ENCODE measurements around the gene GNPTG. TPM values are rescaled to one million over a fixed set of nuclear protein-coding genes. Genes with fewer than 3 reads are reported as not detected.

GNPTG gene
- total RNA-seq, 4 donors from 2014 or later = 53.8 to 130 (median 79.1) TPM

DNA sequence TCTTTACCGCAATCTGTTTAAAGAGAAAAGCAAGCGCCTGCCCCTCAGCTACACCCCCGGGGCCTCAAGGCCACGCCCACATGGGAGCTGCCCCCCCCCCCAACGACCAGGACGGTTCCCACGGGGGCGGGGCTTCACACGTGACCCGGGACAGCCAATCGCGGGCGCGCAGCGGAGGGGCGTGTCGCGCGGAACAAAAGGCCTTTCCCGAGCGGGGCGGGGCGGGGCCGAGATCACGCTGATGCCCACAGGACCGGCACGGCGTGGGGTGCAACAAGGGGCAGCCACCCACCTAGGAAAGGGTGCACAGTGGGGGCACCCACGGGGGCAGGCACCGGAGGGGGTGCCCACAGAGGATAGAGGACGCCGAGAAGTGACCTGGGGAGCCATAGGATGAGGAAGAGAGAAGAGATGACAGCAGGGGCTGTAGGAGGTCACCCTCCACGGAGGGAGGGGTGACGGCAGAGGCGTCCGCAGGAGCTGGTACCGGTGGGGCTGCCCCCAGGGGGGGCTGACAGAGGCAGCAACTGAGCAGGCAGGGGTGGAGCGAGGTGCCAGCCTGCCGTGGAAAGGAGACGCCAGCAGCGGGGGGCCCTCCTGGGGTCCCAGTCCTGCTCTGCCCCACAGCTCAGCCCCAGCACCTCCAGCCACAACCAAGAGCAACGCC, 56.6 kb downstream of the GNPTG start:
- Histone ChIP-seq H3K4me1 (peaks cover 5 to 23% (median 11%) of the 10 kb centered on the region in 4 donors), H3K27ac (peak overlapping the region; percentile 58 to 75 (median 66)), H3K9me3 (no peaks in the 10 kb centered on the region), H3K4me3 (peak overlapping the region; percentile 25 to 51 (median 40)), H3K36me3 (no peaks in the 10 kb centered on the region), H3K27me3 (no peaks in the 10 kb centered on the region)
- WGBS, 2 donors (ENCODE audit: low coverage in 1 of 2) = 3 to 5% methylated on average over 5 to 41 of the region's 42 CpGs
- DNase-seq = peak; percentile 96
- intact Hi-C loops (cut with DNase I; ENCODE audit: low total_unique reads) = no loop called here
- TF ChIP-seq, protein P1, sequence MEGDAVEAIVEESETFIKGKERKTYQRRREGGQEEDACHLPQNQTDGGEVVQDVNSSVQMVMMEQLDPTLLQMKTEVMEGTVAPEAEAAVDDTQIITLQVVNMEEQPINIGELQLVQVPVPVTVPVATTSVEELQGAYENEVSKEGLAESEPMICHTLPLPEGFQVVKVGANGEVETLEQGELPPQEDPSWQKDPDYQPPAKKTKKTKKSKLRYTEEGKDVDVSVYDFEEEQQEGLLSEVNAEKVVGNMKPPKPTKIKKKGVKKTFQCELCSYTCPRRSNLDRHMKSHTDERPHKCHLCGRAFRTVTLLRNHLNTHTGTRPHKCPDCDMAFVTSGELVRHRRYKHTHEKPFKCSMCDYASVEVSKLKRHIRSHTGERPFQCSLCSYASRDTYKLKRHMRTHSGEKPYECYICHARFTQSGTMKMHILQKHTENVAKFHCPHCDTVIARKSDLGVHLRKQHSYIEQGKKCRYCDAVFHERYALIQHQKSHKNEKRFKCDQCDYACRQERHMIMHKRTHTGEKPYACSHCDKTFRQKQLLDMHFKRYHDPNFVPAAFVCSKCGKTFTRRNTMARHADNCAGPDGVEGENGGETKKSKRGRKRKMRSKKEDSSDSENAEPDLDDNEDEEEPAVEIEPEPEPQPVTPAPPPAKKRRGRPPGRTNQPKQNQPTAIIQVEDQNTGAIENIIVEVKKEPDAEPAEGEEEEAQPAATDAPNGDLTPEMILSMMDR (IDR thresholded peaks at IDR 0.05) = no peak
- no peak for TF ChIP-seq POLR2A (IDR thresholded peaks at IDR 0.05)
- TF ChIP-seq POLR2AphosphoS5 (IDR thresholded peaks at IDR 0.05) = peak in 1 of 3 donors; percentile 44
- in situ Hi-C loops (cut with MboI; ENCODE audit: low pct_ligation_motif_present in 1 of 4, low pct_unique_long_range_greater_than_20kb in 1 of 4, low sequenced_read_pairs in 3 of 4) = no loop called here

DNA sequence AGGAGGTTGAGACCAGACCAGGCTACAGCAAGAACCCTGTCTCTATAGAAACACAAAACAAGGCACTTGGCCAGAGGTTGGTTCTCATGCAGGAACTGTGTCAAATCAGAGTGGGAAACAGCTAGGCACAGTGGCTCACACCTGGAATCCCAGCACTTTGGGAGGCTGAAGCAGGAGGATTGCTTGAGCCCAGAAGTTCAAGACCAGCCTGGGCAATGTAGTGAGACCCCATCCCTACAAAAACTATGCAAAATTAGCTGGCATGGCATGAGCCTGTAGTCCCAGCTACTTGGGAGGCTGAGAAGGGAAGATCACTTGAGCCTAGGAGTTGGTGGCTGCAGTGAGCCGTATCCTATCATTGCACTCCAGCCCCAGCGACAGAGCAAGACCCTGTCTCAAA, 61.1 kb downstream of the GNPTG start:
- 100% methylated on average over 2 of the region's 2 CpGs; no CpG with 5 or more reads in 1 of the 2 donors for WGBS, 2 donors (ENCODE audit: low coverage in 1 of 2)

More for the DNA sequence above, 61.1 kb downstream of the GNPTG start:
- DNase-seq = no peak
- TF ChIP-seq POLR2A (IDR thresholded peaks at IDR 0.05) = no peak
- TF ChIP-seq, protein P1 (IDR thresholded peaks at IDR 0.05) = no peak
- no peak for TF ChIP-seq POLR2AphosphoS5 (IDR thresholded peaks at IDR 0.05)
- no peak for TF ChIP-seq EP300 (IDR thresholded peaks at IDR 0.05; ENCODE audit: low read depth)
- no peak overlapping the region for H3K4me3 ChIP-seq
- no peaks in the 10 kb centered on the region for H3K36me3 ChIP-seq
- in situ Hi-C loops (cut with MboI; ENCODE audit: low pct_ligation_motif_present in 1 of 4, low pct_unique_long_range_greater_than_20kb in 1 of 4, low sequenced_read_pairs in 3 of 4) (no loop called here), intact Hi-C loops (cut with DNase I; ENCODE audit: low total_unique reads) (no loop called here)
- no peaks in the 10 kb centered on the region for H3K27me3 ChIP-seq
- no peaks in the 10 kb centered on the region for H3K9me3 ChIP-seq
- H3K4me1 ChIP-seq = peaks cover 5 to 28% (median 18%) of the 10 kb centered on the region in 4 donors
- H3K27ac ChIP-seq = no peak overlapping the region

Other genes with a start within 250 kb of the GNPTG start
- gene CACNA1H, start 198.8 kb upstream of the GNPTG start, total RNA-seq = 10 to 100 TPM; 17.0 to 63.6 (median 39.5) TPM
- gene TPSG1, start 126.7 kb upstream of the GNPTG start, total RNA-seq = 10 to 100 TPM in 3 of 4 donors, not detected in 1; 20.9 to 41.0 (median 24.0) TPM
- 10 to 100 TPM; 12.5 to 35.2 (median 24.8) TPM for gene TPSB2, start 121.7 kb upstream of the GNPTG start, total RNA-seq
- 10 to 100 TPM in 3 of 4 donors, 1 to 10 TPM in 1; 9.4 to 33.7 (median 23.8) TPM for gene TPSAB1, start 111.2 kb upstream of the GNPTG start, total RNA-seq
- 10 to 100 TPM in 1 of 4 donors, 1 to 10 TPM in 2, not detected in 1; 4.6 to 12.0 (median 7.8) TPM for gene TPSD1, start 95.9 kb upstream of the GNPTG start, total RNA-seq
- gene UBE2I, start 42.3 kb upstream of the GNPTG start, total RNA-seq = 100 to 1,000 TPM in 1 of 4 donors, 10 to 100 TPM in 3; 55.4 to 110 (median 58.5) TPM
- 100 to 1,000 TPM in 1 of 4 donors, 10 to 100 TPM in 1, 1 to 10 TPM in 2; 7.3 to 190 (median 11.4) TPM for gene BAIAP3, start 18.3 kb upstream of the GNPTG start, total RNA-seq
- 100 to 1,000 TPM in 1 of 4 donors, 10 to 100 TPM in 3; 56.4 to 135 (median 75.3) TPM for gene TSR3, start 53 bp upstream of the GNPTG start, total RNA-seq
- gene UNKL, start 62.8 kb downstream of the GNPTG start, total RNA-seq = 10 to 100 TPM; 15.2 to 86.4 (median 24.2) TPM
- gene UQCC4, start 68.8 kb downstream of the GNPTG start, total RNA-seq = 10 to 100 TPM in 2 of 4 donors, 1 to 10 TPM in 1, not detected in 1; 1.2 to 13.2 (median 13.2) TPM
- gene PERCC1, start 79.1 kb downstream of the GNPTG start, total RNA-seq = 1 to 10 TPM in 1 of 4 donors, not detected in 3; 1.2 TPM
- gene CCDC154, start 92.6 kb downstream of the GNPTG start, total RNA-seq = under 1 TPM in 2 of 4 donors, not detected in 2; 0.16 to 0.41 TPM
- 100 to 1,000 TPM in 2 of 4 donors, 10 to 100 TPM in 2; 57.6 to 171 (median 95.0) TPM for gene CLCN7, start 123.1 kb downstream of the GNPTG start, total RNA-seq
- gene PTX4, start 137.0 kb downstream of the GNPTG start, total RNA-seq = not detected
- 10 to 100 TPM; 22.2 to 98.1 (median 49.6) TPM for gene TELO2, start 141.4 kb downstream of the GNPTG start, total RNA-seq
- gene TMEM204, start 181.7 kb downstream of the GNPTG start, total RNA-seq = 10 to 100 TPM in 3 of 4 donors, 1 to 10 TPM in 1; 9.4 to 22.5 (median 13.3) TPM

Measured in transverse colon (tissue), 4 donors.